H9 (cell line): Measurements from ENCODE around the gene BIVM. TPM values are rescaled to one million over a fixed set of nuclear protein-coding genes. Genes with fewer than 3 reads are reported as not detected.

Experiments
- DNase-seq: peaks from one replicate; pipeline ENCODE4 v3.0.0-alpha.2; 2017
- H2AFZ ChIP-seq: one replicate; pipeline ENCODE4 v1.6.1; 2013; ENCODE audit warnings: mild to moderate bottlenecking, low read length, control low read depth, moderate library complexity
- H2AK5ac ChIP-seq: 2 replicates; pipeline ENCODE4 v1.6.1; 2013; ENCODE audit warnings: low read length, control low read depth, mixed read lengths; ENCODE audit not compliant: insufficient read length
- H2BK120ac ChIP-seq: one replicate; pipeline ENCODE4 v1.6.1; 2013; ENCODE audit warnings: low read depth, mild to moderate bottlenecking, low read length, control low read depth, inconsistent platforms; ENCODE audit not compliant: poor library complexity, severe bottlenecking
- H2BK12ac ChIP-seq: 2 replicates; pipeline ENCODE4 v1.6.1; 2013; ENCODE audit warnings: low read length, control low read depth, mixed read lengths, low read depth; ENCODE audit not compliant: insufficient read length
- H2BK15ac ChIP-seq: 2 replicates; pipeline ENCODE4 v1.6.1; 2013; ENCODE audit warnings: low read depth, low read length, control low read depth
- H2BK20ac ChIP-seq: one replicate; pipeline ENCODE4 v1.6.1; 2013; ENCODE audit warnings: low read depth, mild to moderate bottlenecking, low read length, control low read depth, inconsistent platforms; ENCODE audit not compliant: poor library complexity, severe bottlenecking
- H2BK5ac ChIP-seq: 2 replicates; pipeline ENCODE4 v1.6.1; 2013; ENCODE audit warnings: low read length, control low read depth, mixed read lengths; ENCODE audit not compliant: insufficient read length
- H3K14ac ChIP-seq: 2 replicates; pipeline ENCODE4 v1.6.1; 2013; ENCODE audit warnings: low read length, control low read depth; ENCODE audit not compliant: insufficient read depth
- H3K18ac ChIP-seq: 2 replicates; pipeline ENCODE4 v1.6.1; 2013; ENCODE audit warnings: low read depth, mild to moderate bottlenecking, mixed read lengths, low read length, control low read depth; ENCODE audit not compliant: insufficient read length
- H3K23ac ChIP-seq: 2 replicates; pipeline ENCODE4 v1.6.1; 2013; ENCODE audit warnings: low read length, control low read depth, mixed read lengths, low read depth; ENCODE audit not compliant: insufficient read length
- H3K23me2 ChIP-seq: 2 replicates; pipeline ENCODE4 v1.6.1; 2013; ENCODE audit warnings: low read depth, mild to moderate bottlenecking, mixed read lengths, low read length, control low read depth; ENCODE audit not compliant: insufficient read length, poor library complexity, severe bottlenecking
- H3K27ac ChIP-seq: 2 replicates; pipeline ENCODE4 v1.5.1; 2013; ENCODE audit warnings: low read length, control low read depth, mixed read lengths, low read depth; ENCODE audit not compliant: insufficient read length
- H3K27me3 ChIP-seq: 2 replicates; pipeline ENCODE4 v1.6.1; 2013; ENCODE audit warnings: low read length, control low read depth, inconsistent platforms; ENCODE audit not compliant: insufficient read depth
- H3K4ac ChIP-seq: 2 replicates; pipeline ENCODE4 v1.6.1; 2013; ENCODE audit warnings: low read depth, mild to moderate bottlenecking, control low read depth, inconsistent platforms, low read length, moderate library complexity
- H3K4me1 ChIP-seq: 2 replicates; pipeline ENCODE4 v1.6.1; 2013; ENCODE audit warnings: low read length, control low read depth, inconsistent platforms; ENCODE audit not compliant: insufficient read depth
- H3K4me2 ChIP-seq: 2 replicates; pipeline ENCODE4 v1.6.1; 2013; ENCODE audit warnings: low read length, control low read depth, mixed read lengths; ENCODE audit not compliant: insufficient read length, insufficient read depth
- H3K56ac ChIP-seq: 2 replicates; pipeline ENCODE4 v1.6.1; 2013; ENCODE audit warnings: low read depth, mild to moderate bottlenecking, mixed read lengths, low read length, control low read depth; ENCODE audit not compliant: insufficient read length
- H3K79me1 ChIP-seq: 2 replicates; pipeline ENCODE4 v1.6.1; 2013; ENCODE audit warnings: low read depth, mild to moderate bottlenecking, moderate library complexity, low read length, control low read depth, inconsistent platforms; ENCODE audit not compliant: insufficient read depth, poor library complexity, severe bottlenecking
- H3K79me2 ChIP-seq: 2 replicates; pipeline ENCODE4 v1.6.1; 2013; ENCODE audit warnings: low read length, control low read depth, inconsistent platforms; ENCODE audit not compliant: insufficient read depth
- H3K9ac ChIP-seq: 2 replicates; pipeline ENCODE4 v1.6.1; 2013; ENCODE audit warnings: low read length, control low read depth, mixed read lengths; ENCODE audit not compliant: insufficient read length; ENCODE audit errors: extremely low read depth
- H3K9me3 ChIP-seq: one replicate; pipeline ENCODE4 v1.6.1; 2013; ENCODE audit warnings: low read depth, low read length, inconsistent platforms; ENCODE audit not compliant: control insufficient read depth
- H3T11ph ChIP-seq: one replicate; pipeline ENCODE4 v1.6.1; 2013; ENCODE audit warnings: mild to moderate bottlenecking, low read length, control low read depth, inconsistent platforms
- H4K20me1 ChIP-seq: one replicate; pipeline ENCODE4 v1.6.1; 2013; ENCODE audit not compliant: control insufficient read depth, insufficient read length, insufficient read depth
- H4K5ac ChIP-seq: 2 replicates; pipeline ENCODE4 v1.6.1; 2013; ENCODE audit warnings: low read depth, mild to moderate bottlenecking, mixed read lengths, low read length, control low read depth; ENCODE audit not compliant: insufficient read length
- H4K8ac ChIP-seq: replicated peaks from 2 replicates; pipeline ENCODE4 v1.6.1; 2013; ENCODE audit warnings: low read length, control low read depth, mixed read lengths, low read depth; ENCODE audit not compliant: insufficient read length
- H4K91ac ChIP-seq: 2 replicates; pipeline ENCODE4 v1.6.1; 2013; ENCODE audit warnings: low read depth, mild to moderate bottlenecking, moderate library complexity, mixed read lengths, low read length, control low read depth; ENCODE audit not compliant: insufficient read length
- H3K27ac Mint-ChIP-seq, 3 experiments: 2 replicates in 2 of 3; 3 replicates in 1 of 3; pipeline ENCODE4 v1.8.0; 2020 to 2021; ENCODE audit warnings: mixed read lengths in 3 of 3, mild to moderate bottlenecking in 1 of 3, moderate library complexity in 1 of 3
- H3K27me3 Mint-ChIP-seq: 2 replicates; pipeline ENCODE4 v1.8.0; 2021; ENCODE audit warnings: low read depth, mild to moderate bottlenecking, moderate library complexity, mixed read lengths
- H3K36me3 Mint-ChIP-seq, 3 experiments: 2 replicates in 2 of 3; 3 replicates in 1 of 3; pipeline ENCODE4 v1.8.0; 2020 to 2021; ENCODE audit warnings: low read depth in 3 of 3, mixed read lengths in 3 of 3; ENCODE audit not compliant: insufficient read depth in 1 of 3
- H3K4me1 Mint-ChIP-seq, 2 experiments: 2 replicates each; pipeline ENCODE4 v1.8.0; 2020; ENCODE audit warnings: mixed read lengths in 2 of 2
- H3K4me3 Mint-ChIP-seq, 2 experiments: 2 replicates in 1 of 2; 3 replicates in 1 of 2; pipeline ENCODE4 v1.8.0; 2020 to 2021; ENCODE audit warnings: mild to moderate bottlenecking in 2 of 2, mixed read lengths in 2 of 2, moderate library complexity in 1 of 2
- H3K9me3 Mint-ChIP-seq, 2 experiments: 2 replicates in 1 of 2; 3 replicates in 1 of 2; pipeline ENCODE4 v1.8.0; 2020; ENCODE audit warnings: mild to moderate bottlenecking in 2 of 2, mixed read lengths in 2 of 2, moderate library complexity in 1 of 2
- CTCF ChIP-seq: fragments of 200-600 bp; sonication (generic); conservative IDR thresholded peaks from 3 replicates; pipeline ENCODE4 v1.8.0; 2021; ENCODE audit warnings: antibody characterized with exemption, mild to moderate bottlenecking
- WGBS: extraction: QIAGEN DNeasy Blood & Tissue Kit; methylation state at CpG from one replicate; pipeline ENCODE4 v1.1.7; 2013; ENCODE audit warnings: missing lambda C conversion rate, low lambda C conversion rate, mixed read lengths; ENCODE audit not compliant: insufficient read length; ENCODE audit errors: extremely low coverage; 5-methylcytosine and 5-hydroxymethylcytosine counted together
- total RNA-seq: library from RNA; stranded (reverse); gene quantifications from 2 replicates; pipeline ENCODE4 v1.2.1, GENCODE V29; 2021

The BIVM gene
- total RNA-seq, 1 experiment from 2014 or later, result 9.0 TPM

DNA sequence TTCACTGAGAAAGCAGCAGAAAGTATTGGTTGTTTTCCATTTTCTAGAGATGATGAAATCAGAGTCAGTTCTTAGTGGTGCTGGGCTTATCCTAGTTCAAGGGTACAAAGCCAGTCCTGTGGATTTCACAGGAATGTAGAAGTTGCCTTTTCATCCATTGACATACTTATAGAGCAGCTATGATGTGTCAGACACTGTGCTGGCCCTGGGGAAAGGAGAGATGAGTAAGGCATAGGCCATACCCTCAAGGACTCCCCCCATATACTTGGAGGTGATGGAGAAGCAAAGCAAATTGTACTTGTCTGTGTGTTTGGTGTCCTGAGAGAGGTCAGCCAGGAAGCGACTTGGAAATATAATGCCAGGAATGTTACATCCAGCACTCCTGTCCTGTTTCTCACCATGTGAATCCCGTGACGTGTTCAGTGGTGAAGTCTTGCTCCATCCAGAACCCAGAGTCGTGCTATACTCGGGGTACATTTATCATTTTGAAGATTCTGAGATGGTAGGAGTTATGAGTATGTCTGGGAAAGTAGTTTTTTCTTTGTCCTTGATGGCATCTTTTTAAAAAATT is 69.5 kb downstream of the BIVM start:
- Histone ChIP-seq H2AK5ac (no peak overlapping the region), H3K27ac (no peak overlapping the region), H3K27me3 (no peaks in the 10 kb centered on the region), H2BK5ac (no peak overlapping the region), H3K56ac (no peak overlapping the region), H3K23ac (no peak overlapping the region), H2BK120ac (no peak overlapping the region), H2BK15ac (no peak overlapping the region), H2AFZ (no peak overlapping the region), H2BK12ac (no peak overlapping the region), H3K79me1 (no peaks in the 10 kb centered on the region), H4K91ac (no peak overlapping the region), H3K9me3 (no peaks in the 10 kb centered on the region), H3K79me2 (no peaks in the 10 kb centered on the region), H3T11ph (no peak overlapping the region), H4K20me1 (no peaks in the 10 kb centered on the region), H4K5ac (no peak overlapping the region), H3K23me2 (no peaks in the 10 kb centered on the region), H3K4me2 (no peak overlapping the region), H3K4me1 (no peaks in the 10 kb centered on the region), H2BK20ac (no peak overlapping the region), H3K4ac (no peak overlapping the region), H4K8ac (no peak overlapping the region), H3K14ac (no peak overlapping the region), H3K9ac (no peak overlapping the region), H3K18ac (no peak overlapping the region)
- Mint-ChIP-seq H3K4me1 (no peaks in the 10 kb centered on the region; a peak in 1 of 4 replicates), H3K27me3 (no peaks in the 10 kb centered on the region), H3K4me3 (no peak overlapping the region), H3K27ac (no peak overlapping the region), H3K36me3 (peaks cover 20 to 54% (median 36%) of the 10 kb centered on the region in 3 experiments; a peak in 6 of 7 replicates), H3K9me3 (peaks cover 0 to 3% of the 10 kb centered on the region in 2 experiments; a peak in 1 of 5 replicates)
- no peak for TF ChIP-seq CTCF
- WGBS, result no CpG with 5 or more reads among the region's 5 CpGs
- no peak for DNase-seq
